ENCODE measurements around the gene PAM16.

GRCh38 chr16:4364196-4365013 lies 13.3 kb upstream of the PAM16 start:
- TF ChIP-seq EZH2phosphoT487 (IDR thresholded peaks at IDR 0.05; ENCODE audit: insufficient read depth, low read depth) (no peak), EZH2 (IDR thresholded peaks at IDR 0.05; ENCODE audit: insufficient read depth, poor library complexity, severe bottlenecking) (no peak)

Measured in GM23248 (cell line).